Umbilical cord (tissue), 1 donor: ENCODE results near the gene PIP4K2A. TPM values are rescaled to one million over a fixed set of nuclear protein-coding genes. Genes with fewer than 3 reads are reported as not detected.

Experiments used
- total RNA-seq: library from RNA; depleted of rRNA; stranded (reverse); fragments of >200 nt; gene quantifications from one replicate; pipeline ENCODE4 v1.2.3, GENCODE V29; 2014; ENCODE audit warnings: low replicate concordance; ENCODE audit not compliant: insufficient read depth

PIP4K2A gene
- total RNA-seq, 1 donor from 2014 or later, result 35.9 TPM

Other genes with a start within 250 kb of the PIP4K2A start
- 2.2 TPM for gene ARMC3, start 213.5 kb upstream of the PIP4K2A start, total RNA-seq